Measurements from ENCODE around the gene EYA4.

- TF ChIP-seq CTCF (IDR thresholded peaks at IDR 0.05) (peak; percentile 69), POLR2AphosphoS5 (IDR thresholded peaks at IDR 0.05; ENCODE audit: low read depth, low read length) (no peak), REST (IDR thresholded peaks at IDR 0.05; ENCODE audit: insufficient read depth in 1 of 2, low read depth in 2 of 2, low read length in 1 of 2) (no peak), TCF7L2 (IDR thresholded peaks at IDR 0.05; ENCODE audit: low read depth, low read length) (no peak)
Measured at GRCh38 chr6:133553652-133554051, 312.5 kb downstream of the EYA4 start.

All from Panc1 (cell line).